Measurements from ENCODE around the gene INSIG1.

INSIG1 gene

DNA sequence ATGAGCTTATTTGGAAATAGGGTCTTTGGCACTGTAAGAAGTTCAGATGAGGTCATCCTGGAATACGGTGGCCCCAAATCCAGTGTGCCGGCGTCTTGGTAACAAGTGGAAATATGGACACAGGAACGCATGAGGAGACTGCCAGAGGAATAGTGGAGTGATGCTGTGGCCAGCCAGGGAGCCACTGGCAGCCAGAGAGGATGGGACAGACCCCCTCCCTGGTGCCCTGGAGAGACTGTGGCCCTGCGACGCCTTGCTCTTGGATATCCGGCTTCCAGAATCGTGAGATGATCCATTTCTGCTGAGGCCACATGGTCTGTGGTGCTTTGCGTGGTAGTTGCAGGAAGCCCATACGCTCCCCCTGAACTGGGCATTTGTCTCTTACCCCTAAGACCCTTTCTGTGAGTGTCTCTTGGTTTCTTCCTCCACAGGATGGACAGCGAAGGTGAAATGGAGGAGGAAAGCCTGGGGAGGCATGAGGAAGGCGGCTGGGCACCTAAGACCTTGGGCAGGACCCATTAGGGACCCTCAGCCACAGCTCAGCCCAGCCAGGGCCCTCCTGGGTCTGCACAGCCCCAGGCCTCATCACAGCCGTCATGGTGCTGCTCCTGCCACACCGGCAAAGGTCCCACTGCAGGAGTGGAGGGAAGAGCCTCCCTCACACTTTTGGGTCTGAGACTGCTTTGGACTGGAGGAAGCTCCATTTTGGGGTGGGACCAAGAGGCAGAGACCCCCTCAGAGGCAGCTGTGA lies 53.6 kb downstream of the INSIG1 start:
- no peak for DNase-seq
- Histone ChIP-seq H3F3A (ENCODE audit: insufficient read depth, low read length) (no peaks in the 10 kb centered on the region), H3K4me2 (ENCODE audit: low read depth, low read length) (no peak overlapping the region), H3K9ac (ENCODE audit: low read length) (no peak overlapping the region), H3K79me2 (ENCODE audit: low read length) (no peaks in the 10 kb centered on the region), H3K4me1 (ENCODE audit: low read length) (no peaks in the 10 kb centered on the region), H4K20me1 (ENCODE audit: insufficient read depth, low read length) (no peaks in the 10 kb centered on the region), H3K36me3 (replicated peaks; ENCODE audit: insufficient read depth, low read length) (no peaks in the 10 kb centered on the region), H3K9me2 (replicated peaks; ENCODE audit: insufficient read depth, low read length) (no peaks in the 10 kb centered on the region), H3K4me3 (ENCODE audit: low read length) (no peak overlapping the region), H2AFZ (ENCODE audit: low read length) (no peak overlapping the region), H3K27ac (ENCODE audit: low read length) (no peak overlapping the region), H3K9me3 (replicated peaks; ENCODE audit: insufficient read depth, low read length) (no peaks in the 10 kb centered on the region), H3K27me3 (replicated peaks; ENCODE audit: insufficient read depth, low read length) (peaks cover 49% of the 10 kb centered on the region)
- TF ChIP-seq EZH2 (optimal IDR thresholded peaks at IDR 0.05; ENCODE audit: low read depth, low read length) (no peak), EZH2phosphoT487 (IDR thresholded peaks at IDR 0.05; ENCODE audit: low read length) (no peak)

DNA sequence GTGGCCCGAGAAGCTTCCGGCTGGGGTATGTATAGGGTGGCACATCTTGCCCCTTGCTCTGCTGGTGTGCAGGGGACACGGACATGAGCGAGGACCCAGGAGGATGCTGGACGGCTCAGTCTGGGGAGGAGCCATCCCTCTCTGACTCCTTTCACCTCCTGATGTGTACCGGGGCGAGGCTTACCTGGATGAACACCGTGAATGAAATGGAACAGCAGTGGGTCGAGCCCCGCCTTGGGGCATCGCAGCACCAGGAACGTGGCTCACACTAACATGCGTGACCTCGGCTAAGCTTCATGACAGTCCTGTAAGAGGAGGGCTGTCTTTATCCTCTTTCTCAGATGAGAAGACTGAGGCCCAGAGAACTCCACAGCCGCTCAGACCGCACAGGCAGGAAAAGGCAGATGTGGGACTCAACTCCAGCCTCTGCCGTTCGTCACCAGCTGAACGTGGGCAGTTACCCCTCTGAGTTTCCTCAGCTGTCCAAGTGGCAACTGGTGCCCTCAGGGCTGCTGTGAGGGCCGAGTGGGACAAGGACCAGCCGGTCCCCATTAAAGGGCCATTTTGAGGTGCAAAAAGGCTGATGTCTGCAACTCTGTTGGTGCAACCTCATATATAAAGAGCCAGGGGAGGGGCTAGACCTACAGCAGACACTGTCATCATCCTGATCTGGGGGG lies 54.5 kb downstream of the INSIG1 start:
- Histone ChIP-seq H3K4me2 (ENCODE audit: low read depth, low read length) (no peak overlapping the region), H2AFZ (ENCODE audit: low read length) (no peak overlapping the region), H3K36me3 (replicated peaks; ENCODE audit: insufficient read depth, low read length) (no peaks in the 10 kb centered on the region), H3K9ac (ENCODE audit: low read length) (no peak overlapping the region), H3K79me2 (ENCODE audit: low read length) (no peaks in the 10 kb centered on the region), H3K9me3 (replicated peaks; ENCODE audit: insufficient read depth, low read length) (no peaks in the 10 kb centered on the region), H3K27me3 (replicated peaks; ENCODE audit: insufficient read depth, low read length) (peaks cover 58% of the 10 kb centered on the region), H4K20me1 (ENCODE audit: insufficient read depth, low read length) (no peaks in the 10 kb centered on the region), H3K9me2 (replicated peaks; ENCODE audit: insufficient read depth, low read length) (no peaks in the 10 kb centered on the region), H3K4me1 (ENCODE audit: low read length) (no peaks in the 10 kb centered on the region), H3K4me3 (ENCODE audit: low read length) (no peak overlapping the region), H3F3A (ENCODE audit: insufficient read depth, low read length) (no peaks in the 10 kb centered on the region), H3K27ac (ENCODE audit: low read length) (no peak overlapping the region)
- DNase-seq = no peak
- TF ChIP-seq EZH2 (optimal IDR thresholded peaks at IDR 0.05; ENCODE audit: low read depth, low read length) (no peak), EZH2phosphoT487 (IDR thresholded peaks at IDR 0.05; ENCODE audit: low read length) (no peak)
- TF ChIP-seq, protein P1, sequence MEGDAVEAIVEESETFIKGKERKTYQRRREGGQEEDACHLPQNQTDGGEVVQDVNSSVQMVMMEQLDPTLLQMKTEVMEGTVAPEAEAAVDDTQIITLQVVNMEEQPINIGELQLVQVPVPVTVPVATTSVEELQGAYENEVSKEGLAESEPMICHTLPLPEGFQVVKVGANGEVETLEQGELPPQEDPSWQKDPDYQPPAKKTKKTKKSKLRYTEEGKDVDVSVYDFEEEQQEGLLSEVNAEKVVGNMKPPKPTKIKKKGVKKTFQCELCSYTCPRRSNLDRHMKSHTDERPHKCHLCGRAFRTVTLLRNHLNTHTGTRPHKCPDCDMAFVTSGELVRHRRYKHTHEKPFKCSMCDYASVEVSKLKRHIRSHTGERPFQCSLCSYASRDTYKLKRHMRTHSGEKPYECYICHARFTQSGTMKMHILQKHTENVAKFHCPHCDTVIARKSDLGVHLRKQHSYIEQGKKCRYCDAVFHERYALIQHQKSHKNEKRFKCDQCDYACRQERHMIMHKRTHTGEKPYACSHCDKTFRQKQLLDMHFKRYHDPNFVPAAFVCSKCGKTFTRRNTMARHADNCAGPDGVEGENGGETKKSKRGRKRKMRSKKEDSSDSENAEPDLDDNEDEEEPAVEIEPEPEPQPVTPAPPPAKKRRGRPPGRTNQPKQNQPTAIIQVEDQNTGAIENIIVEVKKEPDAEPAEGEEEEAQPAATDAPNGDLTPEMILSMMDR (IDR thresholded peaks at IDR 0.05; ENCODE audit: low read length) = no peak

DNA sequence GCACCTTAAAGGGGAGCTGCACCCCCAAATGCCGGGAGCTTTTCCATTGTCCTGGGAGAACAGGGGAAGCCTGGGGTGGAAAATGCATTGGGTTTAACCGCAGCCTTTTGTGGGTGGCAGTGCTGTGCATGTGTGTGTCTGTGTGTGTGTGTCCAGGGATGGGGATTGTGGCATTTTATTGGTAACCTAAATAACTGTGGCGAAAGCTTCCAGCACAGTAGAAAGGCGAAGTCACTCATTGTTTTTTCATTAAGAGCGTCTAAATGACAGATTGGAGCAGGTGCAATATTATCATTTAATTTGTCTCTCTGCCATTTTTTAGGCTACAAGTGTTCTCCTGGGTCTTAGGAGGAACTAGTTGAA lies 55.1 kb downstream of the INSIG1 start:
- Histone ChIP-seq H3F3A (ENCODE audit: insufficient read depth, low read length) (no peaks in the 10 kb centered on the region), H3K9me2 (replicated peaks; ENCODE audit: insufficient read depth, low read length) (no peaks in the 10 kb centered on the region), H3K4me3 (ENCODE audit: low read length) (no peak overlapping the region), H2AFZ (ENCODE audit: low read length) (no peak overlapping the region), H4K20me1 (ENCODE audit: insufficient read depth, low read length) (no peaks in the 10 kb centered on the region), H3K36me3 (replicated peaks; ENCODE audit: insufficient read depth, low read length) (no peaks in the 10 kb centered on the region), H3K9me3 (replicated peaks; ENCODE audit: insufficient read depth, low read length) (no peaks in the 10 kb centered on the region), H3K79me2 (ENCODE audit: low read length) (no peaks in the 10 kb centered on the region), H3K27me3 (replicated peaks; ENCODE audit: insufficient read depth, low read length) (peaks cover 63% of the 10 kb centered on the region), H3K4me2 (ENCODE audit: low read depth, low read length) (no peak overlapping the region), H3K9ac (ENCODE audit: low read length) (no peak overlapping the region), H3K4me1 (ENCODE audit: low read length) (no peaks in the 10 kb centered on the region), H3K27ac (ENCODE audit: low read length) (no peak overlapping the region)
- TF ChIP-seq, protein P1 (IDR thresholded peaks at IDR 0.05; ENCODE audit: low read length) = no peak
- no peak for TF ChIP-seq EZH2phosphoT487 (IDR thresholded peaks at IDR 0.05; ENCODE audit: low read length)
- TF ChIP-seq EZH2 (optimal IDR thresholded peaks at IDR 0.05; ENCODE audit: low read depth, low read length) = no peak
- DNase-seq = no peak
